NCI-H446 treated with DMSO at 0.1 percent for 48 hours (cell line): ENCODE data around the gene SMARCE1.

Experiments
- DNase-seq: peaks from one replicate; lab custom pipeline; 2025; lab: John Stamatoyannopoulos, UW

The SMARCE1 gene

GRCh38 chr17:40580140-40580539 is 67.5 kb downstream of the SMARCE1 start:
- DNase-seq: no peak

- no peak for DNase-seq
These were observed 68.1 kb downstream of the SMARCE1 start for GRCh38 chr17:40579471-40579870.

- no peak for DNase-seq
These were observed 70.0 kb downstream of the SMARCE1 start for GRCh38 chr17:40577611-40578065.

GRCh38 chr17:40576113-40576740 is 71.4 kb downstream of the SMARCE1 start:
- no peak for DNase-seq
